ENCODE data around the gene CBR3.

Gene CBR3

DNA sequence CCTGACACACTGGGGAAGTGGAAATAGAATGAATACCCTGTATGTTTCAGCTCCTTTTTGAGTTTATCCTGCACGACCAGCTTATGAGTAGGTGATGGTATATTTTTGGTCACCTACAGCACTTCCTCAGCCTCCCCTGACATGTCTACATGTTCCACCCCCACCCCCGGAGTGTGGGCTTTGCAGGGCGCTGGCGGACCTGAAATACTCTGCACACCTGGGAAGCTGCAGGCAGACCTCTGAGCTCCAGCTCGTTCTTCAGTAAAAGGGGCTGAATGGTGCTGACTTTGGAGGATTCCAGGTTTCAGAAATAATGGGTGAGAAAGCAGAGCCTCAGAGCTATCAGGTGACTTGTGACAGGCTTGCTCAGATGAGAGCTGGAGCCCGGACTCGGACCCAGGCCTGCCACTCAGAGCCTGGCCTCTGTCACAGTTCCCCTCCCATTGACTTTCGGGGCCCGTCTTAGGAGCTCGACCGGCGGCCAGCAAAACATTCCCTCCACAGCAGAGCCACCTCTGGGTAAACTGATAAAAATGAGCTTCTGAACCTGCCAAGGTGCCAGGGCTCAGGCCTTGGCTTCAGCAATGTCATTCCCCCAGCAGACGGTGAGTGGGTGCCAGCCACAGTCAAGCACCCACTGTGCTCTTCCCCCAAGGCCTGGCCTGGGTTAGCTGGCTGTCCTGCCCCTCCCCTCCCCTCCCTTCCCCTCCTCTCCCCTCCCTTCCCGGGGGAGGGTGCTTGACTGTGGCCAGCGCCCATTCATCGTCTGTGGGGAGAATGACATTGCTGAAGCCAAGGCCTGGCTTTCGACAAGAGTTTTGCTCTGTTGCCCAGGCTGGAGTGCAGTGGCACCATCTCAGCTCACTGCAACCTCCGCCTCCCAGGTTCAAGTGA is 51.9 kb downstream of the CBR3 start:
- DNase-seq, result no peak

DNA sequence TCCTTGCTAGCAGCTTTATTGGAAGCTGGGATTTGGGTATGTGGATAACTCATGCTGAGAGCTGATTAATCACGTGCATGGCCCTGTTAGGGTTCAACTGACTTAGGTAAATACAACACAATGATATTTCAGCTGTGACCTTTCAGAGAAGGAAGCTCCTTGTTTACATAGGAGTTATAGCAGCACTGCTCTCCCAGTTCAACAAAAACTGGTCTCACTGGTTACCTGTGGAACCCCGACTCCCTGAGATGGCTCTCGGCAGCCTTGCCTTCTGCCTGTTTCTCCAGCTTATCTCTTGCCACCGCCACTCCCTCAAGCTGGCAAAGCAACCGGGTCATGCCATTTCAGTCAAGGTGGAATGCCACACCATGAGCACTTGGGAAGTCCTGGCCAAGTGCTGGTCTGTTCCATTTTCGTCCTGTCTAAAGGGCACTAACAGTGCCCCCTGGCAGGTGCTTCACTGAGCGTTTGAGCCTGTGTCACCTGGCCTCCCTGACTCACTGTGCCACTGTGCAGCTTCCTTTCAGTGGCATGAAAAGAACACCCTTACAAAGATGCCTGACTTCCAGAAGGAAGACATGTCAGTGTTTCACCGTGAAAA is 53.3 kb downstream of the CBR3 start:
- DNase-seq, result no peak

DNA sequence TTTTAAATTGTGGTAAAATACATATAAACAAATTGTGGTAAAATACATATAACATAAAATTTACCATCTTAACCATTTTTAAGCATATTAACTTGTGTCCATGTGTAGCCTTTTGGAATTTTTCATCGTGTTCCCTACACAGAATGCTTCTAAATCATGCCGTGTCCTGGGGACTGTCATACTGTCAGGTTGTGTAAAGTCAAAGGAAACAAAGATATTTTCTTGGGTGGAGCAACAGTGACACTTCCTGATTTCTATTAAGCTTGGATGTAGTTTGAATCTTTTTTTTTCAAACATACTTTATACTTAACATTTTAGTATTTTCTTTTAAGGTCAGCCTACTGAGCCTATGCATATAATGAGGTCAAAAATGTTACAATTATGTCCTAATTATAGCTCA is 54.1 kb downstream of the CBR3 start:
- DNase-seq, result no peak

DNA sequence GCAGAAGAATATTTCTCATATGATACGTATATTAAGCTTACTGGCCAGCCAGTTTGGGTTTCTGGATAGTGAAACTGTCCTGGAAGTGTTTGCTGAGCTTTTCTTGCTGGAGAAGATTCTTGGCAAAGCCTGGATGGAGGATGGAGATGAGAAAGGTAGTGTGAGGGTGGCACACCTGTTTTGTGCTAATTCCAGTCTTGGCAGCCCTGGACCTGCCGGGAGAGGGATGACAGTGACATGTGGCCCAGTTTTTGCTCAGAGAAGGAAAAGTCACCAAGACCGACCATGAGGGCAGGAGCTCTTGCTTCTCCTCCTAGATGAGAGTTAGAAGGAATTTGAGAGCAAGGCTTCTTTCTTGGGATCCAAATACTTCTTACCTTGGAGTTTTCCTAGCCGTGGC is 55.9 kb downstream of the CBR3 start:
- DNase-seq, result no peak

DNA sequence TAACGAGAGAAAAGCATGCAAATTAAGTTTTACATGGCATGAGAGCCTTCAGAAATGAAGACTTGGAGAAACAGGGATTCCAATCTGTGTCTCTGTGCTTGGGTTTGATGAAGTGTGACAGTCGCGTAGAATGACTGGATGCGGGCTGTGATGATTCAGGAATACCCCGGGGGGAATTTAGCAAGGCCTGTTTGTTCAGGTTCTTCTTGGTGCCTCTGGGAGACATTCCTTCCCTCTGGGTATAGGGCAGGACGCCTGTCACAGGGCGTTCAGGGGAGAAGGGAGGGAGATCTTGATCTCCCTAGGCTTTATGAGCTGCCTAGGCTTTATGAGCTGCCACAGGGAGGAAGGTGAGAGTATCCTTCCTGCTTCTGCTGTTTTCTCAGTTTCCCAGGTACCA is 58.3 kb downstream of the CBR3 start:
- DNase-seq, result no peak

DNA sequence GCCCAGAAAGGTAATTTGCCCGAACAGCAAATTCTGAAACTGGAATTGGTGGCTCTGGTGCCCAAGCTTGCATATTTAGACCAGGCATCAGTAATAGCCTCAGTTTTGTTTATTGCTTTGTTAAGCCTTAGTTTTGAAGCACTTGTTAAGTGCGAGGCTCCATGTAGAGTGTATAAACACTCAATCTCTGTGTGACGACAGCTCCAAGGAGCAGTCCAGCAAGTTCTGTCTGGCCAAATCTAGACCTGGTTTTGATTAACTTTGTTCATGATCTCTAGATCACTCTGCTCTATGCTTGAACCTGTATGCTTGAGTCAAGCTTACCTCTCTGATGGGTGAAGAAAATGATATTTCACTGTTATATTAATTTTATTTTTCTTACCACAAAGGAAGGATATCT is 59.1 kb downstream of the CBR3 start:
- DNase-seq, result no peak

DNA sequence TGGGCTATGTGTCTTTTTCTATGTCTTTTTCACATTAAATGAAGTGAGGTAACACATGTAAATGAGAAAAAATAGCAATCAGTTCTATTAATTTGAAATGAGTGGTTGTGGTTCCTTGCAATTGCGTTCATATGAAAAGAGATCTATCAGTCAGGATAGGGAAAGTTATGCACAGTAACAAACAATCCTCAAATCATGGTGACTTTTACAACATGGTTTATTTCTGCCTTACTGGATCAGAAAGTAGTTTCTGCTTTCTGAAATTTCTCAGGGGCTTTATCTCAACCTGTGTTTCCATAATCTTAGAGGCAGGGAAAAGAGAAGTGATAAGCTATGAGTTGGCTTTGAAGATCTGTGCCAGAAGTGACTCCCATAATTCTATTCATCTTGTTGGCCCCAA is 60.7 kb downstream of the CBR3 start:
- no peak for DNase-seq

Measured in fibroblast of skin of right quadriceps (primary cell).